HG03196 (cell line): ENCODE data around the gene RBM43.
"Not testable (repeated sequence)": the region's sequence is repeated elsewhere in the genome, so short reads cannot be mapped to it uniquely, and the experiment has no call there.

Experiments
- ATAC-seq: cut with Tn5 transposase; IDR thresholded peaks from one replicate; pipeline ENCODE4 v1.9.1; 2021; ENCODE audit not compliant: unreplicated experiment

RBM43 gene

GRCh38 chr2:151269798-151270568 is 8.3 kb upstream of the RBM43 start:
- no peak for ATAC-seq

GRCh38 chr2:151268085-151268484 is 6.4 kb upstream of the RBM43 start:
- ATAC-seq = no peak

DNA sequence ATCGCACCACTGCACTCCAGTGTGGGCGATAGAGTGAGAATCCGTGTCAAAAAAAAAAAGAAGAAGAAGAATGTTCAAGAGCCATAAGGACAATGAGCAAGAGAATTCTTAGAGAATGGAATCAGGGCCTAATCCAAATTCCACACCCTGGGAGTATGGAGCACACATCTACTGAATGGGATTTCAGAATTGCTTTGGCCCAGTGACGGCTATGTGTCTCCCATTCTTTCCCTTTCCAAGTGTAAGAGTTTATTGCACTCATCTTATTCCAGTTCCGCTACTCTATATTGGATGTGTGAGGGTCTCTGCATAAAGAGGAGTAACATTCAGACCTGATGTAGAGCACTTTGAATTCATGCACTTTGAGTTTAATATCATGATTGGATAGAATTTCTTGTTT is 5.9 kb upstream of the RBM43 start:
- ATAC-seq = no peak

DNA sequence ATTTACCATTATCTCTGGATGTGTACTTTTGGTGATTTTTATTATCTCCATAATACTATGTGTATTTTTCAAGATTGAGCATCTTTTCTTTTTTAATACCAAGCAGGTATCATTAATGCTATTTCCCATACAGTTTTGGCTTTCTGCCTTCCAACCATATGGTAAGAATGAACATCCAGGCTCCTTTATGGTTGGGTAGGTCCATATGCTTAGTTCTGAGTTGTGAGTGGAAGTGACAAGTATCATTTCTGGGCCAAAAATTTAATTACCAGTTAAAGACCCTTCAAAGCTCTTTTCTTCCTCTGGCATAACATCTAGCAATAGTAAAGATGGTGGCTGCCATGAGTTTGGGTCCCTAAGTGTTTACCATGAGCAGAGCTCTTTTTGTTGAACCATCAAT is 4.3 kb upstream of the RBM43 start:
- no peak for ATAC-seq

GRCh38 chr2:151264157-151264825 is 2.6 kb upstream of the RBM43 start:
- no peak for ATAC-seq

GRCh38 chr2:151262629-151263028 is 966 bp upstream of the RBM43 start:
- no peak for ATAC-seq

DNA sequence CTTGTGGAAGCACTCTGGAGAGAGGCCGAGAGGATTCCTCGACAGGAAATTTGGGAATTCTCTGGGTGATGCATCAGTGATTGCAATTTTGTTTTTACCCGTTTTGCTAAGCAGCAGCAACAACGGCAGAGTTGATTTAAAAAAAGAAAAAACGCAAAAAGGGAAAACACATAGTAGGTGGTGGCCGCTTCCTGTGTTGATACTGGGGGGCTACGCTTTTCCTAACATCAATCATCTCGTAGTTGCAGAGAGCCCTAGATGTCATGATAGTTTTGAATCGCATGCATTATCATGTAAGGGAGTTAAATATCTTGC is 271 bp upstream of the RBM43 start:
- ATAC-seq = no peak

DNA sequence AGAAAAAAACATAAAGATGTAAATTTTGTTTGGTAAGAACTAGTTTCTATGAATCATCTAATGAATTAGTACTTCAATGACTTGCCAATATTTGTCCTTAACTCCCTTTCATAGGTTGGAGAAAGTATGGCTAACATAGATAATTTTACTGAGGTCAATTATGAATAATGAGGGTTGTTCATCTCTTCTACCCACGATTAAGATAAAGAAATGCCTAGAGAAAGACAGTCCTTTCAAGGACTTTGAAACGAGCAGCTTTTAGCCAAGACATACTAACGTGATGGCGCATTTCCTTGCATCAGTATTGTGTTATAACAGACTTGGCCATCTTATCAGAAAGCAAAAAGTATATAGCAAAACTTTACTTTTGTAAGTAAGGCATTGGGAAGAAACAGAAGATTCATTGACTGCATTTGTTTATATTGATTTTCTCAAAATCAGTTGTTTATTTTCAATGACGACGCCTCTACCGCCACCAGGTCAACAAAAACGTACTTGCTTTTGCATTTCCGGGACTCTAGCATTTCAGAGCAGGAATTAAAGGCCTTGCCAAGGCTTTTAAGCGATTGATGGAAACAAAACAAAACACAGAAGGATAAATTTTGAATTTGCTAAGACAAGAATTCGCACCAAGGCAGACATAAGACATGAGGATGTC is 961 bp downstream of the RBM43 start:
- peak; percentile 4 for ATAC-seq

- no peak for ATAC-seq
These were observed 3.5 kb downstream of the RBM43 start for GRCh38 chr2:151258121-151258520.

GRCh38 chr2:151252646-151253045 is 9.0 kb downstream of the RBM43 start:
- no peak for ATAC-seq

DNA sequence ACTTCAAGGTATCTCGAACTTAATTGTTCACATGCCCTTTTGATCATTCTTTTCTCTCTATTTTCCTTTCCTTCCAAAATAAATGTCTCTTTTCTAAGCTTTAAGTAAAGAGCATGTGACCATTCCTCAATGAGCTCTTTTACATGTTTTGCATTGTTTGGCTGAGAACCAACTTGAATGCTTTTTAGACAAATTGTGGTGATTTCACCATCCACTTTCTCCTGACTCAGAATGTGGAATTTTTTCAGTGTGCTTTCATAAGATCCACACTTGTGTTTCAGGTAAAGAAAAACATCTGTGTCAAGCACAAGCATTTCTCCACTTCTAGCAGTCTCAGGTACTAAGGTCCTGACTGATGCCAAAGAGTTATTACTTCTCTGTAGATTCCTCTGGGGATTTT is 10.7 kb downstream of the RBM43 start:
- ATAC-seq = no peak

- ATAC-seq = no peak
These were observed 14.2 kb downstream of the RBM43 start for GRCh38 chr2:151247432-151247831.

GRCh38 chr2:151246152-151246551 is 15.5 kb downstream of the RBM43 start:
- ATAC-seq = no peak

DNA sequence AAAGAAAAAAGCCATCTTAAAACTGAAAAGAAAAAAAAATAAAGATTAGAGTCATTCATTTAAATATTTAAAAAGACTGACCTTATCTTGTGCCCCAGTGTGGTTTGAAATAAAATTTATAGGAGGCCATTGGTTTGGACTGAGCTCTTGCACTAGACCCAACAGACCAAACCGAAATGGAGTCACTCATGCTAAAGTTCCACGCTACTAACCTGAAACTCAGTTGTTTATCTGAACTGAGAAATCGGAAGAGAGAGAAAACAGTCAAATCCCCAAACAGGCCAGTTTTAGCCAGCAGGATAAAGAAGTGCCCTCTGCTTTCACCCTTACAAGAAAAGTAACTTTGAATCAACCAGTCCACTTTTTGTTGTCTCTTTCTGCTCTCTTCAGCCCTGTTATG is 18.2 kb downstream of the RBM43 start:
- no peak for ATAC-seq

DNA sequence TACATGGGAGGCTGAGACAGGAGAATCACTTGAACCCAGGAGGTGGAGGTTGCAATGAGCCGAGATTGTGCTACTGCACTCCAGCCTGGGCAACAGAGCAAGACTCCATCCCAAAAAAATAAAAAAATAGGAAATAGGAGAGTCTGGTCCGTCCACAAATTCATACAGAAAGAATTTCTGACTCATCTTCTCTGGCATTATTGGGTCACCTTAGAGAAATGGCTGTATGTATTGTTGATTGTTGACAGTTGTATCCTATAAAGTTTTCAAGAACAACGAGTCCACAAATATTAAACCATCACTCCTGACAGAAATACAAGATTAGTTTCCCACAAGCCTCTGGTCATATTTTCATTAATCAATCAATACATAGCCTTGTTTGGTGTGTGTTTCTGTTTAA is 20.4 kb downstream of the RBM43 start:
- ATAC-seq = no peak

- no peak for ATAC-seq
These were observed 21.2 kb downstream of the RBM43 start for GRCh38 chr2:151240433-151240832.

GRCh38 chr2:151239624-151240023 is 22.0 kb downstream of the RBM43 start:
- ATAC-seq = no peak

GRCh38 chr2:151238527-151239487 is 22.9 kb downstream of the RBM43 start:
- no peak for ATAC-seq

DNA sequence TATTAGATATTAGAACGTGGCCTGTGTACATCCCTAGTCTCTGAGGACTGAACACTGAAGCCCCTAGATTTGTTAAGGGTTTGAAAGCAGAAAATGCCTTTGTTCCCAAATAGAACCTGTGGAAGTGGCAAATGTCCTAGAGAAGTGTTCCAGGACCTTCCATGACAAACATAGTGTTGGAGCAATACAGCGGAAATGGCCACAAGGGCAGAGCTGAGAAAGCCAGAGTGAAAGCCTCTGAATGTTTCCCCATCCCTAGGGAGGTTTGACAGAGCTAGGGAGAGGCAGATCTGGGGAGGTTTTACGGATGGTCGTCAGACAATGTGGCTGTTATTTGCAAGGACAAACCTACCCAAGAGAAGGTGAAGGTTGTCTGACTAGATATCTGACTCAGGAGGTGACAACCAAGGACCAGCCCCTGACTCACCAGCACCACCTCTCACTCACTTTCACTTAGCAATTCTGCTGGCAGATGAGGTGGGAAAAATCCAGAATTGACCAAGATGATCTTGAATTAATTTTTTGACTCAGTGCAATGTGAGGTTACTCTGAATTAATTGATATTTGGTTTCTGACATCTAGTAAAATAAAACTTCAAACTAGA is 24.1 kb downstream of the RBM43 start:
- no peak for ATAC-seq

DNA sequence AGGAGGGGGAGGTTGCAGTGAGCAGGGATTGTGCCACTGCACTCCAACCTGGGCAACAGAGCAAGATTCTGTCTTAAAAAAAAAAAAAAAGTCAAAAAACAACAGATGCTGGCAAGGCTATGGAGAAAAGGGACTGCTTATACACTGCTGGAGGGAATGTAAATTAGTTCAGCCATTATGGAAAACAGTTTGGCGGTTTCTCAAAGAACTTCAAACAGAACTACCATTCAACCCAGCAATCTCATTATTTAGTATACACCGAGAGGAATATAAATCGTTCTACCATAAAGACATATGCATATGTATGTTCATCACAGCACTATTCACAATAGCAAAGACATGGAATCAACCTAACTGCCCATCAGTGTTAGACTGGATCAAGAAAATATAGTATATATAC is 27.9 kb downstream of the RBM43 start:
- ATAC-seq = not testable (repeated sequence)

DNA sequence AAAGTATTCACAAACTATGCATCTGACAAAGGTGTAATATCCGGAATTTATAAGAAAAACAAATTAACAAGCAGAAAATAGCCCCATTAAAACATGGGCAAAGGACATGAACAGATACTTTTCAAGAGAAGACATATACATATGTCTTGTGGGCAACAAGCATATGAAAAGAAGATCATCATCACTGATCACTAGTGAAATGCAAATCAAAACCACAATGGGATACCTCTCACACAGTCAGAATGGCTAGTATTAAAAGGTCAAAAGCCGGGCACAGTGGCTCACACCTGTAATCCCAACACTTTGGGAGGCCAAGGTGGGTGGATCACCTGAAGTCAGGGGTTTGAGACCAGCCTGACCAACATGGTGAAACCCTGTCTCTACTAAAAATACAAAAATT is 28.4 kb downstream of the RBM43 start:
- not testable (repeated sequence) for ATAC-seq
